ENCODE measurements around the gene CNIH4.

The CNIH4 gene

DNA sequence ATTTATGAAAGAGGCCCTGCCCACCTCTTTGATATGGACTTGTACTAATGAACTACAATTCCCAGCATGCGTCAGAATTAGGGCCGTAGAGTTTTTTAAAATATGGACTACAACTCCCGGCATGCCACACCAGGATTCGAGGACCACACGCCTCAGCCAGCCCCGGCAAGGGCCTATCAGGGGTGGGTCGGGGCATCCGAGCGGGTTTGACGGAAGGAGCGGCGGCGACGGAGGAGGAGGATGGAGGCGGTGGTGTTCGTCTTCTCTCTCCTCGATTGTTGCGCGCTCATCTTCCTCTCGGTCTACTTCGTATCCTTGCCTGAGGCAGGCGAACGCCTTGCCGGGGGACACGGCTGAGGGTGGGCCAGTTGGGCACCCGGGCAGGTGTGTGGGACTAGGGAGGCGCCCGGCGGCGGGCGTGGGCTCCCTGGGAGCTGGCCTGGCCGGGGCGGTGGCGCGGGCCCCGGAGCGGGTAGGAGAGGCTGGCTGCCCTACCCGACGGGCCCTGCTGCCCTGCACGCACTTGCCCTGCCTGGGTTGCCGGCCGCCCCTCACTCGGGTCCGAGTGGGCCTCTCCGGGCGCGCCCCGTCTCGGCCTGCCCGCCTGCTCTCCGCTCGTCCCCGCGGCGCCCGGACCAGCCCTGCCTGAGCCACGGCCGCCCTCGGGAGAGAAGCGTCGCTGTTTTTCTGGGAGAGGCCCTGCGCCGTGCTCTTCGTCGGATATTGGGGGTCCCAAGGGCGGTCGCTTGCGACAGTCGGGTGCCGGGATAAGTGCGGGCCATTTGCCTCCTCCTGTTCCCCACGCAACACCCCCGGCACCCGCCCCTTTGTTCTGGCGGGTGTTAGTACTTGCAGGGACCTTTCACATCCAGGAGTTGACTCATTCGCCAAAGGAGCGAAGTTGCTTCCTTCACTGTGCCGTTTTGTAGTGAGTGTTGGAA is at the start of gene CNIH4:
CNIH4 (plus strand) TSS at position 195 of the 941 bp plus-strand sequence; CDS start at position 241, 46 bp downstream.
- DNase-seq (ENCODE audit: low read depth), result peak; percentile 97

DNA sequence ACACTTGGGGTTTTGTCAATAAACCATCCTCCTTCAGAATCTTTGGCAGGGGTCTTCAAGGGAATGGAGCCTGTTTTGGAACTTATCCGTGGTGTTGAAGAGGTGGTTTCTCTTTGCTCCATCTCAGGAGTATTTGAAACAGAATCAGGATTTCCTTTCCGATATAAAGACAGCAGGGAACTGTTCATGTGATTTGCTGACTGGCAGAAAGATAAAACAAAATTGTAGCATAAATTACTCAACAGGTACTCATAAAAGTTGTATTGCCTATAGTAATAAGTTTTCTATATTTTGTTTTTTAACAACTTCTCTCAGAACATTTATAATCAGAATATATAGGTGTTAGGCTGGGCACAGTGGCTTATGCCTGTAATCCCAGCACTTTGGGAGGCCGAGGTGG is 48.6 kb upstream of the CNIH4 start:
- no peak for DNase-seq (ENCODE audit: low read depth)

DNA sequence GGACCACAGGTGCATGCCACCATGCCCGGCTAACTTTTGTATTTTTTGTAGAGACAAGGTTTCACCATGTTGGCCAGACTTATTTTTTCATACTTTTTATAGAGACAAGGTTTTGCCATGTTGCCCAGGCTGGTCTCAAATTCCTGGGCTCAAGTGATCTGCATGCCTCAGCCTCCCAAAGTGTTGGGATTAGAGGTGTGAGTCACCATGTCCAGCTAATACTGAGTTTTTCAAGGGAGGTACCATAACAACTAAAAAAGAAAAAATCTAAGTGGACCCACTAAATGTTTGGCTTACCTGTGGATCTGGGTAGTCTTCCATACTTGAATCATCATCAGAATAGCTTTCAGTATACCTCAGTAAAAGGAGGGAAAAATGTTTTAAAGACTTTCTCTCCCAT is 45.2 kb upstream of the CNIH4 start:
- DNase-seq (ENCODE audit: low read depth), result peak; percentile 45

DNA sequence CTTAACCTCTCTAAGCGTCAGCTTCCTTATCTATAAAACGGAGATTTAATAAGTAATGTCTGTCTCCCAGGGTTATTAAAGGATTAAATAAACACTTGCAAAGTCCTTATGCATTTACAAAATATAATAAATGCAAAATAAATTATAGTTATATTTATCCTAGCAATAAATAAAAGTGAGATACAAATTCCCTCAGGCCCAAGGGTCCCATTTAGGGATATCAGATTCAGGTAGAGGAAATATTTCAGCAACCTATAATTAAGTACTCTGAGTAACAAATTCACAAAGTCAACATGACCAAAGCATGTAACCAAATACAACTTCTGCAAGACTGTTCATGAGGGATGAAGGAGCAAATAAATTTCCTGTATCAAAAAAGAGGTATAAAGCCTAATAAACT is 44.7 kb upstream of the CNIH4 start:
- DNase-seq (ENCODE audit: low read depth), result no peak

DNA sequence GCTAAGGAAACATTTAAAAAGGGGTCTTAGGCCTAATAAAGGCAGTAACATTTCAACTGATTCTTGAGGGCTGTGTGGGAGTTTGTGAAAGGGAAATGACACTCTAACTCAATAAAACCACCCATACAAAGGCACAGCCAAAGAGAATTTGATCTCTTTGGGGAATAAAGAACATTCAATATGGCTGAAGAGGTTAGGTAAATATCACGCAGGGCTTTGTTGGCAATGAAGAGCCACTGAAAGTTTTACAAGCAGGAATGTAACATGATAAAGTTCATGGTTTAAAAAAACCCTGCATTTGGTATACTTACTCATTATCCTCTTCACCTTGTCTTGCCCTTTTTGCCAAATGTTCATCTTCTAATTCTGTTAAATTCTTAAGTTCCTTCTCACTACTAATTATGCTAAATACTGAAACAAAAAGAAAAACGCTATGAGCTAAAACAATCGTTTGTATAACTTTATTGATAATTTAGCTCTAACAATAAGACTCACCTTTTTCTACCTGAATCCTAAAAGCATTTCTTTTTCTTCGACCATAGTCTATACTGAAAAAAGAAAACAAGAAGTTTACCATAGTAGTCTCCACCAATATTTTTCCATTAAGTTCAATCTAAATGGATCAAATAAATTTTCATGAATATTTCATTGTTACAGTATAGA is 39.2 kb upstream of the CNIH4 start:
- DNase-seq (ENCODE audit: low read depth), result no peak

DNA sequence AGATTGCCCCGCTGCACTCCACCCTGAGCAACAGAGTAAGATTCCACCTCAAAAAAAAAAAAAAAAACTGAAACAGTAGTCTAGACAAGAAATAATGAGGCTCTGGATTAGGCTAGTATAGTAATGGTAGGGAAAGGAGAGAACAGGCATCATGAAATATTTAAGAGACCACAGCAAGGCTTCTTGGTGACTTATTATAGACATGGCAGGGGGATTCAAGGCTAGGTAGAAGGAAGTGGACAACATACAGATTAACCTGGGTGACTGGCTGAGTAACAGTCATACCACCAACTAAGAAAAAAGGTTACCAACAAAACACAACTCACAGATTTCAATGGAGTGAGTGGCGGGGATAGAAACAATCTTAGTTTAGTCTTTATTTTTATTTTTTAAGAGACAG is 35.0 kb upstream of the CNIH4 start:
- DNase-seq (ENCODE audit: low read depth), result no peak

DNA sequence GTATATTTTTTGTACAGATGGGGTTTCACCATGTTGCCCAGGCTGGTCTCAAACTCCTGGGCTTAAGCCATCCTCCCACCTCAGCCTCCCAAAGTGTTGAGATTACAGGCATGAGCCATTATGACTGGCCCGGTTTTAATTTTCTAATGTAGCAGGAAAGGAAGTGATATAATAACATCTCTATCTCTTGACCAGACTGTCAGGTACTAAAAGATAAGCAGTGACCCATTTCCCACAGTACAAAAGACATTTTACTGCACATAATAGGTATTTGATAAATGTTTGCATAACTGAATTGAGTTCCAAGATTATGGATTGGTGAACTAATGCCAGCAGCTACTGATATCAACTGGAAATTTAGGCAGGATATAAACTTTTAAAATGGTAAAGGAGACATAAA is 30.7 kb upstream of the CNIH4 start:
- no peak for DNase-seq (ENCODE audit: low read depth)

DNA sequence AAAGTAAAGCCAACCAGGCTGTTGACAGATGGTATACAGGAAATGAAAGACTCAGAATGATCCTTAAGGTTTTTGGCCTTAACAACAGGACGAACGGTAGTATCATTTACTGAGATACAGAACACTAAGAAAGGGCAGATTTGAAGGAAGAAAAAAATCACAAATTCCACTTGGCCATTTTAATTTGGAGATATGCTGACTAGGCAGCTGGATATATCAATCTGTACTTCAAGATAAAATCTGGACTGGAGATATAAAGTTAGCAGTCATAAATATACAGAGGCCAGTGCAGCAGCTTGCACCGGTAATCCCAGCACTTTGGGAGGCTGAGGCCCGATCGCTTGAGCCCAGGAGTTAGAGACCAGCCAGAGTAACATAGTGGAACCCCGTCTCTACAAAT is 28.0 kb upstream of the CNIH4 start:
- no peak for DNase-seq (ENCODE audit: low read depth)

DNA sequence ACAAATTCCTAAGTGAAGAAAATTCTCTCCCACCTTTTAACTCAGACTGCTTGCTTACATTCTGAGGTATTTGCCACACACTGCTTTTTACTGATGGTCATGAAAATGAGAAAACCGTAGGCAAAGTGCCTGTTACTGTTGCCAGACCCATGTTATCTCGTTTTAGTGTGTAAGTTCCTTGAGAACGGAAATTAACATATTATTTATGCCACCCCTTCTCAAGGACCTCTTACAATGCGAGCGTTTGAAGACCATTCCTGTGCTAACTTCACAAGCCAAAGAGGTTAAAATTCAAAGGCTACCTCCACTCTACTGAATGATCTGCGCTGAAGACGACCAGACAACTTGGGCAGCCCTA is 27.2 kb upstream of the CNIH4 start:
- no peak for DNase-seq (ENCODE audit: low read depth)

DNA sequence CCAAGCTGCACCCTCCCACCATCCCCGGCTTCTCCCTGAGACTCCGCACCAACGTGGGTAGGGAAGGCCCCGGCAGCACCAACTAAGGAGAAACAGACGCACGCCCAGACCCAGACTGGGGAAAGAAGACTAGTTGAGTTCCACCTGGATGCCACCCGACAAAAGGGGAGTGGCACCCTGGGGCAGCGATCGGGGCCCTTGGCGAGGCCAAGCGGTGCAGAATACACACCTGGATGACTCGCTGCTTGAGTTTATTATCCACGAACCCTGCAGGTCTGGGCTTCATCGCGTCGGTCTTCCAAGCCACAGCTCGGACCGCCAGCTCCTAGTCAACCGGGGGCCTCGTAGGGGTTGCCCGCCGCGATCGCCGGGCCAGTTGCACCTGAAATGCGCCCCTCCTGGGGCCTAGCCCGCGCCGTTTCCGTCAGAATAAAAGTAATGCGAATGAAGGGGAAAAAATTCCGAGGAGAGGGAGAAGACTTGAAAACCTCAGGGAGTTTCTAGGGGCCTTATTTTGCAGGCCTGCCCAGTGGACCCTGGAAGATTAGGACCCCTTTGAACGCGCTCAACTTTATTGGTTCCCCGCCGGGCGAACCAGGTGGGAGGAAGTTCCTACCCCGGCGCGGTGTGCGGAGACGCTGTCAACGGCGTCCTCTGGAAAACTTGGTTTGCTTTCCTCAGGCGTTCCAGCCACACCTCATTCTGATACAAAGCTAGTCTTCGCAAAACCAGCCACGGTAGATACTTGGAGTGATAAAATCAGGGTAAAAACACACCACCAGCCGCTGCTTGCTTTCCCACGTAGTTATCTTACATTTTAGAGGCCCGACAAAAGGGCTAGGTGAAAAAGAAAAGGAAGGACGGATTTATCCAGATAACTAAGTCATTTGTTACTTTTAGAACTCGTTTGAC is 26.6 kb upstream of the CNIH4 start, which contains the start of gene NVL:
NVL (minus strand) TSS at position 331 of the 912 bp plus-strand sequence; CDS start at position 286, 45 bp downstream.
- DNase-seq (ENCODE audit: low read depth), result peak; percentile 91

DNA sequence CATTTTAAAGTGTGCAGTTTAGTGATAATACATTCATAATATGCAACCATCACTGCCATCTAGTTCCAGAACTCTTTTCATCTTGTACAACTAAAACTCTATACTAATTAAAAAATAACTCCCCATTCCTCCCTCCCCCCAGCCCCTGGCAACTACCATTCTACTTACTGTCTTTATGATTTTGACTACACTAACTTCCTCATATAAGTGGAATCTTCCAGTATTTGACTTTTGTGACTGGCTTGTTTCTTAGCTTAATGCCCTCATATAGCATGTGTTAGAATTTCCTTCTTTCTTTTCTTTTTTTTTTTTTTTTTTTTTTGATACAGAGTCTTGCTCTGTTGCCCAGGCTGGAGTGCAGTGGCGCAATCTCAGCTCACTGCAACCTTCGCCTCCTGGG is 25.4 kb upstream of the CNIH4 start:
- no peak for DNase-seq (ENCODE audit: low read depth)

DNA sequence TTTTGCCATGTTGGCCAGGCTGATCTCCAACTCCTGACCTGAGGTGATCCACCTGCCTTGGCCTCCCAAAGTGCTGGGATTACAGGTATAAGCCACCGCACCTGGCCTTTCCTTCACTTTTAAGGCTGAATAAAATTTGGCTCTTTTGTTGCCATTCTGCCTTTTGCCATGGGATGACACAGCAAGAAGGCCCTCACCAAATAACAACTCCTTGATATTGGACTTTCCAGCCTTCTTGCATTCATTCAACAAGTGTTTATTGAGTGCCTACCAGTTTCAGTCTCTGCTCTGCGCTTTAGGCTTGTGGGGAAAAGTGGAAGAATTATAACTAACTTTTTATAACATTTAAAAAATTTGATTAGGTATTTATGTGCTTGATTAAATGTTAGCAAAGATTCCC is 24.9 kb upstream of the CNIH4 start:
- DNase-seq (ENCODE audit: low read depth), result no peak

DNA sequence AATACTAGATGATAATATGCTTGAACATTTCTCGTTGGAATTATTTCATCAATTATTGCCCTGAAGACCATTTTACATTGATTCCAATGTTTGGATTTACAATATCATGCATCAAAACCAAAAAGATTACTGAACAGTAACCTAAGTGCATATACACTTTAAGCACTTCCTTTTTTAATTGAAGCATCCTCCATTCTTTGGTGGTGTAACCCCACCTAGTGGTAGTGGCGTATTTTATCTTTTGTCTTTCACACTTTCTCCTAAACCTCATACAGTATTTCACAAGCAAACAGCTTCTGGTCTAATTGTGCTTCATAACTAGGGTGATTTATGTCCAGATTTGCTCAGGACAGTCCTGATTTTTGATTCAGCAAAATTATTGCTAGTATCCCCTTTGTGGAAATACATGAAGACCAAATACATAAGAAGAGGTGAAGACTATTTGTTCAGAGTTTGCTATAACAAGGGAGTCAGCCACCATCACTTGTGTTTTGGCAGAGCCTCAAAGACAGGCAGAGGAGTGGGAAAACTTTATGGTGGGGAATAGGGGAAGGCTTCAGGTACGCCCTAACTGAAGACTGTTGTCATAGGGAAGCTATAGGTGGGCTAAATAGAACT is 23.3 kb upstream of the CNIH4 start:
- DNase-seq (ENCODE audit: low read depth), result peak; percentile 67

DNA sequence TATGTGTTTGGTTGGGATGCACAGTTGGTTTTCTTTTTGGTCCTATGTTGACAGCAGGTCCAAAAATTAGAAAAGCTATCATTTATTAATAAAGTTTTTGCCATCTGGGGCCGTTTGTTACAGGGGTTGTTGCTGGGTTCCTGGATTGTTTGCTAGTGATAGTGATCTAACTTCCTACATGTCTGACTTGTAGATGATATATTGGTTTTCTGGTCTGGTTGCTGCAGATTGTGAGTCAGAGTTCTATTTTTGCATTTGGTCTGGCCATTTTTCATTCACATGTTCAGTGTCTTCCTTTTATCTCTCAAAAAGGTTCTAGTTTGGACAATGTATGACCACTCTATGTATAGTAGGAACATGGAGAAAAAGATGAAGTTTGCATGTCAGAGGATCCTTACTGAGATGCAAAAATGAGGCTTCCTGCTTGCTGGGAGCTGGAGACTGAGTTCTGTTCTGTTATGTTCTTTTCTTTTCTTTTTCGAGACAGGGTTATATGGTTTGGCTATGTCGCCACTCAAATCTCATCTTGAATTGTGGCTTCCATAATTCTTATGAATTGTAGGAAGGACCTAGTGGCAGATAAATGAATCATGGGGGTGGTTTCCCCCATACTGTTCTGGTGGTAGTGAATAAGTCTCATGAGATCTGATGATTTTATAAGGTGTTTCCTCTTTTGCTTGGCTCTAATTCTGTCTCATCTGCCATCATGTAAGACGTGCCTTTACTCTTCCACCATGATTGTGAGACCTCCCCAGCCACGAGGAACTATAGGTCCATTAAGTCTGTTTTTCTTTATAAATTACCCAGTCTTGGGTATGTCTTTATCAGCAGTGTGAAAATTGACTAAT is 22.5 kb upstream of the CNIH4 start:
- peak; percentile 43 for DNase-seq (ENCODE audit: low read depth)

DNA sequence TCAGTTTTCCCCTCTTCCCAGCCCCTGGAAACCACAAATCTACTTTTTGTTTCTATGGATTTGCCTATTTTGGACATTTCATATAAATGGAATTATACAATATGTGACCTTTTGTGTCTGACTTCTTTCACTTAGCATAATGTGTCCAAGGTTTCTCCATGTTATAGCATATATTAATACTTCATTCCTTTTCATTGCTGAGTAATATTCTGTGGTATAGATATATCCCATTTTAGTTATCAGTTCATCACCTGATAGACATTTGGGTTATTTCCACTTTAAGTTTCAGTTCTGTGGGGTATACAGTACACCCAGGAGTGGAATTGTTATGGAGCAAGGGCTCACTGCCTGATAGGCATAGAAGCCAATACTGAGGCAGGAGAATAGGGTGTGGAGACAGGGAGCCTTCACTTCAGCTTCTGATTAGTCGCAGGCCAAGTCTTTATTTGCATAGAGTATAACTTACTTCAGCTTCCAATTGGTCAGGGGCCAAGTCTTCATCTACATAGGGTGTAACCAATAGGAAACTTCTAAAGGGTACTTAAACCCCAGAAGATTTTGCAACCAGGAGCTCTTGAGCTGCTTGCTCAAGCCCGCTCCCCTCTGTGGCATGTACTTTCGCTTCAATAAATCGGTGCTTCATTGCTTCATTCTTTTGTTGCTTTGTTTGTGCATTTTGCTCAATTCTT is 18.4 kb upstream of the CNIH4 start:
- DNase-seq (ENCODE audit: low read depth), result no peak

DNA sequence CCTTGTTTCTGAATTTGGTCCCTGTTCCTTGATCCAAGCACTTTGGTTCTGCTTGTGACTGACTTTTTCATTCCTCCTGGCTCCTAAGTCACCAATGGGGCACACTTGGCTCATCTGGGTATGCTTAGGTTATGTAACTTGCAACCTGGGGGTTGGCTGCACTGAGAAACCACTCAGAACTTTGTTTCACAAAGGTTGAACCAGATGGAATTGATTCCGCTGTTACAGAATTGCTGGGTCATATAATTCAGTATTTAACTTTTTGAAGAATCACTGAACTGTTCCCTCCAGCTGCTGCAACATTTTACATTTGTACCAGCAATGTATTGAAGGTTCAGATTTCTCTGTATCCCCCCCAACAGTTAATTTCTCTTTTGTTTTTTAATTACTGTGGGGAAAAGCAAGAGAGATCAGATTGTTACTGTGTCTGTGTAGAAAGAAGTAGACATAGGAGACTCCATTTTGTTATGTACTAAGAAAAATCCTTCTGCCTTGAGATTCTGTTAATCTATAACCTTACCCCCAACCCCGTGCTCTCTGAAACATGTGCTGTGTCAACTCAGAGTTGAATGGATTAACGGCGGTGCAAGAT is 17.1 kb upstream of the CNIH4 start:
- DNase-seq (ENCODE audit: low read depth), result no peak

DNA sequence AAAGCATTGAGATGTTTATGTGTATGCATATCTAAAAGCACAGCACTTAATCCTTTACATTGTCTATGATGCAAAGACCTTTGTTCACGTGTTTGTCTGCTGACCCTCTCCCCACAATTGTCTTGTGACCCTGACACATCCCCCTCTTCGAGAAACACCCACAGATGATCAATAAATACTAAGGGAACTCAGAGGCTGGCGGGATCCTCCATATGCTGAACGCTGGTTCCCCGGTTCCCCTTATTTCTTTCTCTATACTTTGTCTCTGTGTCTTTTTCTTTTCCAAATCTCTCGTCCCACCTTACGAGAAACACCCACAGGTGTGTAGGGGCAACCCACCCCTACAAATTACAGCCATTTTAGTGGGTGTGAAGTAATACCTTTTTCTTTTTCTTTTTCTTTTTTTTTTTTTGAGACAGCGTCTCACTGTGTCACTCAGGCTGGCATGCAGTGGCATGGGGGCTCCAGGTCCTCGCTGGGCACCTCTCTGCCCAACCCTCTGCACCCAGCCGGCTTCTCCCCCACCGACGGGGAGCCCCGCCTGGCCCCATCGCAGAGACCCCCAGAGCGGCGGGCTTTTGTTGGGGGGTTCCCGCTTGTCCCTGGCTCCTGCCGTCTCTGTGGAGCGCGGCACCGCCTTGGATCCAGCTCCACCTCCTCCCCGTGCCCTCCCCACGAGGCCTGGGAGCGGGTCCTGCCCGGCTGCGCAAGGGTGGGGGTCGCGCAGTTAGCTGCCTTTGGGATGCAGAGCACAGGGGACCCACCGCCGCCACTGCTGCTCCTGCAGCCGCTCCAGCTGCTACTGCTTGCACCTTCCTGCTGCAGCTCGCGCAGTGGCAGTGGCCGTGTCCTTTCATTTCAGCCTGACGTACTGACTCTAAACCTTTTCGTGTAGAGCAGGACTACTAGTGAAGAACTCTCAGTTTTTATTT is 16.0 kb upstream of the CNIH4 start:
- DNase-seq (ENCODE audit: low read depth), result peak; percentile 7

DNA sequence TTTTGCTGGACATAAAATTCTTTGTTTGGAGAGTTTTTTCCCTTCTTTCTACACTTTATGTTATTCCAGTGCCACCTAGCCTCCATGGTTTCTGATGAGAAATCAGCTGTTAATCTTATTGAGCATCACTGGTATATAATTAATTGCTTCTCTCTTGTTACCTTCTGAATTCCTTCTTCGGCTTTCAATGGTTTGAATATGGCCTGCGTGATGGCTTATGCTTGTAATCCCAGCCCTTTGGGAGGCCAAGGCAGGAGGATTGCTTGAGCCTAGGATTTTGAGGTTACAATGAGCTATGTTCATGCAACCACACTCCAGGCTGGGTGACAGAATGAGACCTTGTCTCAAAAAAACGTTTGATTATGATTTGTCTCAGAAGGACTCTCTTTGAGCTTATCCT is 13.0 kb upstream of the CNIH4 start:
- no peak for DNase-seq (ENCODE audit: low read depth)

DNA sequence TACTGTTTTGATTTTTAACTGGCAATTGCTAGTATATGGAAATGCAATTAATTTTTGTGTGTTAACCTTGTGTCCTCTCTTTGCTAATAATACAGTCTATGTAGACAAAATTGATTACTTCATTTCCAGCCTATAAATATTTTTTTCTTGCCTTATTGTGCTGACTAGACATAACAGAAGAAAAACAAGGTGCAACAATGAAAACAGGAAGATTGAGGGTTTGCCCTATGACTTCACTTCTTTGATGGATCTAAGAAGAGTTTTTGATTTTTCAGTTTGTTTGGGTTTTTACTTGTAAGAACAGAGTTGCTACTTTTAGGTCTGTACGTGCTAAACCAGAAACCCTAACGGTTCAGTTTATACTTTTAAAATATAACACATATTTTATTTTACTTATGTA is 8.5 kb upstream of the CNIH4 start:
- DNase-seq (ENCODE audit: low read depth), result no peak
